Neural progenitor cell (in vitro differentiated cells): ENCODE results near the gene CD28.

Experiments
- EZH2phosphoT487 ChIP-seq: fragments of 200-600 bp; sonication (generic); IDR thresholded peaks from 2 replicates; pipeline ENCODE4 v1.6.1; 2017; ENCODE audit warnings: antibody characterized with exemption
- TF ChIP-seq, protein P1 (sequence below): fragments of 200-600 bp; sonication (generic); IDR thresholded peaks from 2 replicates; pipeline ENCODE4 v1.5.1; 2017; ENCODE audit warnings: antibody characterized with exemption, mild to moderate bottlenecking

DNA sequence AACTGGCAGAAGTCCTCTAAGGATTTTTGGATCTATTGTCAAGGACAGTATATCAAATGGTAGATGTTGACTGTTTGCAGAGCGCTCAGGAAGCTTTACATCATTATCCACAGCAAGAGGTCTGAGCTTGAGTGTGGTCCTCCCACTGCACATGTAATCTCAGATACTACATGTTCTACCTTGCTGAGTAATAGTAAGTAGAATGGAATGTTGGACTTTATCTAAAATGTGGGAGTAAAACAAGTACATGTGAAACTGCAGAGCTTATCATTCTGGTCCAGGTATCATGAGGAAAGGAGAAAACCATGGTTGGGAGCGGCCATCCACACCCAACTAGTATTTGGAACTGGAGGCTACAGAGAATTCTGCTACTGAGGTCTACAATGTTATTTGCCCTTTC is 19.3 kb upstream of the CD28 start:
- TF ChIP-seq, protein P1, sequence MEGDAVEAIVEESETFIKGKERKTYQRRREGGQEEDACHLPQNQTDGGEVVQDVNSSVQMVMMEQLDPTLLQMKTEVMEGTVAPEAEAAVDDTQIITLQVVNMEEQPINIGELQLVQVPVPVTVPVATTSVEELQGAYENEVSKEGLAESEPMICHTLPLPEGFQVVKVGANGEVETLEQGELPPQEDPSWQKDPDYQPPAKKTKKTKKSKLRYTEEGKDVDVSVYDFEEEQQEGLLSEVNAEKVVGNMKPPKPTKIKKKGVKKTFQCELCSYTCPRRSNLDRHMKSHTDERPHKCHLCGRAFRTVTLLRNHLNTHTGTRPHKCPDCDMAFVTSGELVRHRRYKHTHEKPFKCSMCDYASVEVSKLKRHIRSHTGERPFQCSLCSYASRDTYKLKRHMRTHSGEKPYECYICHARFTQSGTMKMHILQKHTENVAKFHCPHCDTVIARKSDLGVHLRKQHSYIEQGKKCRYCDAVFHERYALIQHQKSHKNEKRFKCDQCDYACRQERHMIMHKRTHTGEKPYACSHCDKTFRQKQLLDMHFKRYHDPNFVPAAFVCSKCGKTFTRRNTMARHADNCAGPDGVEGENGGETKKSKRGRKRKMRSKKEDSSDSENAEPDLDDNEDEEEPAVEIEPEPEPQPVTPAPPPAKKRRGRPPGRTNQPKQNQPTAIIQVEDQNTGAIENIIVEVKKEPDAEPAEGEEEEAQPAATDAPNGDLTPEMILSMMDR = no peak
- TF ChIP-seq EZH2phosphoT487 = no peak
